22Rv1 (cell line): ENCODE results near the gene IFNGR2.

ENCODE experiments used
- ZFX ChIP-seq: fragments of 450-650 bp; IDR thresholded peaks from 2 replicates; pipeline ENCODE4 v1.6.1; 2017; ENCODE audit warnings: antibody characterized with exemption, borderline replicate concordance
- TF ChIP-seq, protein P1 (sequence below): fragments of 450-650 bp; IDR thresholded peaks from 2 replicates; pipeline ENCODE4 v1.5.1; 2017; ENCODE audit warnings: mild to moderate bottlenecking

- TF ChIP-seq, protein P1, sequence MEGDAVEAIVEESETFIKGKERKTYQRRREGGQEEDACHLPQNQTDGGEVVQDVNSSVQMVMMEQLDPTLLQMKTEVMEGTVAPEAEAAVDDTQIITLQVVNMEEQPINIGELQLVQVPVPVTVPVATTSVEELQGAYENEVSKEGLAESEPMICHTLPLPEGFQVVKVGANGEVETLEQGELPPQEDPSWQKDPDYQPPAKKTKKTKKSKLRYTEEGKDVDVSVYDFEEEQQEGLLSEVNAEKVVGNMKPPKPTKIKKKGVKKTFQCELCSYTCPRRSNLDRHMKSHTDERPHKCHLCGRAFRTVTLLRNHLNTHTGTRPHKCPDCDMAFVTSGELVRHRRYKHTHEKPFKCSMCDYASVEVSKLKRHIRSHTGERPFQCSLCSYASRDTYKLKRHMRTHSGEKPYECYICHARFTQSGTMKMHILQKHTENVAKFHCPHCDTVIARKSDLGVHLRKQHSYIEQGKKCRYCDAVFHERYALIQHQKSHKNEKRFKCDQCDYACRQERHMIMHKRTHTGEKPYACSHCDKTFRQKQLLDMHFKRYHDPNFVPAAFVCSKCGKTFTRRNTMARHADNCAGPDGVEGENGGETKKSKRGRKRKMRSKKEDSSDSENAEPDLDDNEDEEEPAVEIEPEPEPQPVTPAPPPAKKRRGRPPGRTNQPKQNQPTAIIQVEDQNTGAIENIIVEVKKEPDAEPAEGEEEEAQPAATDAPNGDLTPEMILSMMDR = no peak
- TF ChIP-seq ZFX = no peak
These were observed 5.5 kb upstream of the IFNGR2 start for GRCh38 chr21:33397717-33398116.
